Panc1 (cell line): ENCODE measurements around the gene PGRMC2. TPM values are rescaled to one million over a fixed set of nuclear protein-coding genes. Genes with fewer than 3 reads are reported as not detected.

Experiments
- ATAC-seq: fragments of 200-7000 bp; cut with Tn5 transposase; 2 replicates; pipeline ENCODE4 v1.9.1; 2020; ENCODE audit warnings: mild to moderate bottlenecking, moderate library complexity
- BruUV-seq: library from RNA; stranded (reverse); fragments of 400-500 nt; replicated peaks from 2 replicates; lab custom pipeline; 2021; lab: Mats Ljungman, UMichigan
- CTCF ChIA-PET: fragments of 300-600 bp; sonication (Branson Sonifier 250); formaldehyde crosslinking; loops from one replicate; lab custom pipeline; 2022; ENCODE audit warnings: antibody characterized with exemption; lab: Charles Lee
- POLR2A ChIA-PET: fragments of 300-600 bp; sonication (Branson Sonifier 250); formaldehyde crosslinking; loops from one replicate; lab custom pipeline; 2022; ENCODE audit warnings: antibody characterized with exemption; lab: Charles Lee
- DNase-seq: peaks from one replicate; pipeline ENCODE4 v3.0.0-alpha.2; 2010; ENCODE audit warnings: low read depth, low spot score
- H3K27ac ChIP-seq: 2 replicates; pipeline ENCODE4 v1.5.1; 2011; ENCODE audit warnings: mild to moderate bottlenecking, low read length, inconsistent platforms
- H3K27me3 ChIP-seq: fragments of 200-500 bp; sonication (Bioruptor generic); 2 replicates; pipeline ENCODE4 v1.6.0; 2014; ENCODE audit warnings: low read length, inconsistent platforms; ENCODE audit not compliant: control insufficient read depth, insufficient read depth
- H3K36me3 ChIP-seq: fragments of 200-500 bp; sonication (Bioruptor generic); 2 replicates; pipeline ENCODE4 v1.5.1; 2014; ENCODE audit warnings: inconsistent platforms, mild to moderate bottlenecking, low read length, moderate library complexity; ENCODE audit not compliant: control insufficient read depth, insufficient read depth
- H3K4me1 ChIP-seq: 2 replicates; pipeline ENCODE4 v1.5.1; 2011; ENCODE audit warnings: inconsistent platforms, mild to moderate bottlenecking, low read length, moderate library complexity; ENCODE audit not compliant: control insufficient read depth, insufficient read depth
- H3K4me3 ChIP-seq, 2 experiments: 2 replicates each; pipeline ENCODE4 v1.5.1; 2011 to 2012; ENCODE audit warnings: low read depth in 2 of 2, low read length in 2 of 2, mild to moderate bottlenecking in 2 of 2, inconsistent platforms in 1 of 2, moderate library complexity in 1 of 2
- H3K9me3 ChIP-seq: fragments of 200-500 bp; sonication (Bioruptor generic); 2 replicates; pipeline ENCODE4 v1.5.1; 2014; ENCODE audit warnings: low read depth, mild to moderate bottlenecking, inconsistent platforms, low read length, moderate library complexity; ENCODE audit not compliant: control insufficient read depth, insufficient read depth
- CTCF ChIP-seq: fragments of 450-650 bp; IDR thresholded peaks from 2 replicates; pipeline ENCODE4 v1.5.1; 2017; ENCODE audit warnings: mild to moderate bottlenecking
- POLR2AphosphoS5 ChIP-seq: IDR thresholded peaks from 2 replicates; pipeline ENCODE4 v1.6.1; 2012; ENCODE audit warnings: mild to moderate bottlenecking, low read depth, low read length, moderate library complexity
- REST ChIP-seq, 2 experiments: IDR thresholded peaks; 2 replicates each; pipeline ENCODE4 v1.6.1; 2011 to 2012; ENCODE audit warnings: low read depth in 2 of 2, control low read depth in 1 of 2, low read length in 1 of 2, mild to moderate bottlenecking in 1 of 2, moderate library complexity in 1 of 2; ENCODE audit not compliant: insufficient read depth in 1 of 2
- SIN3A ChIP-seq: IDR thresholded peaks from 2 replicates; pipeline ENCODE4 v1.6.1; 2012; ENCODE audit warnings: low read depth, mild to moderate bottlenecking, low read length, moderate library complexity, borderline replicate concordance; ENCODE audit not compliant: insufficient read depth
- TCF7L2 ChIP-seq: IDR thresholded peaks from 2 replicates; pipeline ENCODE4 v1.6.1; 2011; ENCODE audit warnings: mild to moderate bottlenecking, low read depth, low read length, inconsistent platforms
- in situ Hi-C: cut with HindIII; loops from 2 replicates; pipeline ENCODE4 v1.10.0; 2016; ENCODE audit warnings: low sequenced_read_pairs, low pct_unique_long_range_greater_than_20kb
- intact Hi-C: fragments of 100-400 bp; cut with micrococcal nuclease; formaldehyde crosslinking; loops from one replicate; pipeline ENCODE4 v1.10.0; 2022; ENCODE audit not compliant: unreplicated experiment
- total RNA-seq: library from RNA; stranded (reverse); gene quantifications from one replicate; pipeline ENCODE4 v1.2.1, GENCODE V29; 2021; ENCODE audit not compliant: unreplicated experiment

Gene PGRMC2
- total RNA-seq, 1 experiment from 2014 or later, result 47.6 TPM

GRCh38 chr4:128282516-128282915 is 5.1 kb downstream of the PGRMC2 start:
- no peak for TF ChIP-seq CTCF
- no peak for TF ChIP-seq TCF7L2
- no peak for TF ChIP-seq POLR2AphosphoS5
- no peak for TF ChIP-seq SIN3A
- no peak for TF ChIP-seq REST (IDR thresholded peaks at IDR 0.05; ENCODE audit: insufficient read depth in 1 of 2, low read depth in 2 of 2, low read length in 1 of 2)
- Histone ChIP-seq H3K27me3 (no peaks in the 10 kb centered on the region), H3K36me3 (no peaks in the 10 kb centered on the region; the same call in none of the 2 replicates), H3K9me3 (no peaks in the 10 kb centered on the region), H3K4me1 (no peaks in the 10 kb centered on the region; the same call in 1 of the 2 replicates), H3K4me3 (no peak overlapping the region), H3K27ac (no peak overlapping the region)
- DNase-seq (no peak), ATAC-seq (no peak)
- intact Hi-C loops (no loop called here), in situ Hi-C loops (no loop called here)
- ChIA-PET CTCF (no interaction called here), POLR2A (no interaction called here)
- BruUV-seq, result no TSS peak

- DNase-seq (no peak), ATAC-seq (no peak)
- no peak overlapping the region for H3K27ac ChIP-seq
- POLR2A ChIA-PET, result no interaction called here
- CTCF ChIA-PET, result no interaction called here
- in situ Hi-C loops (no loop called here), intact Hi-C loops (no loop called here)
- H3K4me3 ChIP-seq, result no peak overlapping the region
- no peaks in the 10 kb centered on the region; the same call in 1 of the 2 replicates for H3K36me3 ChIP-seq
- no peaks in the 10 kb centered on the region; the same call in 1 of the 2 replicates for H3K4me1 ChIP-seq
- no peaks in the 10 kb centered on the region for H3K27me3 ChIP-seq
- no peaks in the 10 kb centered on the region for H3K9me3 ChIP-seq
- no TSS peak for BruUV-seq
- TF ChIP-seq POLR2AphosphoS5, result no peak
- no peak for TF ChIP-seq SIN3A
- TF ChIP-seq TCF7L2, result no peak
- no peak for TF ChIP-seq CTCF
- no peak for TF ChIP-seq REST (IDR thresholded peaks at IDR 0.05; ENCODE audit: insufficient read depth in 1 of 2, low read depth in 2 of 2, low read length in 1 of 2)
Observed at GRCh38 chr4:128281354-128281753, 6.3 kb downstream of the PGRMC2 start.
